AG09319 (cell line): Measurements from ENCODE around the gene GORAB.
A peak's percentile ranks its signal among the peaks of the same experiment; 100 is the strongest.

Experiments used
- DNase-seq: peaks from one replicate; pipeline ENCODE4 v3.0.0-alpha.2; 2010; ENCODE audit warnings: low read depth; ENCODE audit errors: extremely low read depth
- CTCF ChIP-seq: IDR thresholded peaks from 2 replicates; pipeline ENCODE4 v1.5.1; 2011; ENCODE audit warnings: low read depth, mild to moderate bottlenecking, inconsistent platforms, low read length, moderate library complexity

The GORAB gene

DNA sequence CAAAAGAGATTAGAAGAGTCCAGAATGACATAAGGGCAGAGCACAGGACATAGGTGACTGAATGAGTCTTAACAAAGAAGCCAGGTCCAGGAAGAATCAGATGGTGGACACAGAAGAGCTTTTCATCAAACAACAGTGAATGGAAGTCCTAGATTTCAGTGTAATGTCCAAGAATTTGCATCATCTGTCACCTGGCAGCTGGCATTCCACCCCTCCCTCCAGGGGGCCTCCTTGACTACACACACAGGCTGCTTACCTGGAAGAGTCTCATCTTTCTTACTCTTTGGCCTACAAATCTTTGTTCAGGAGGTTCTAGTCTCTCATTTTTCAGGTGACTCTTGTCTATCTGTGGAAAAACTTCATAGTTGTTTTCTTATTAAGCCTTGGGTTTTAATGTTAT, 36.2 kb downstream of the GORAB start:
- TF ChIP-seq CTCF, result no peak
- no peak for DNase-seq

DNA sequence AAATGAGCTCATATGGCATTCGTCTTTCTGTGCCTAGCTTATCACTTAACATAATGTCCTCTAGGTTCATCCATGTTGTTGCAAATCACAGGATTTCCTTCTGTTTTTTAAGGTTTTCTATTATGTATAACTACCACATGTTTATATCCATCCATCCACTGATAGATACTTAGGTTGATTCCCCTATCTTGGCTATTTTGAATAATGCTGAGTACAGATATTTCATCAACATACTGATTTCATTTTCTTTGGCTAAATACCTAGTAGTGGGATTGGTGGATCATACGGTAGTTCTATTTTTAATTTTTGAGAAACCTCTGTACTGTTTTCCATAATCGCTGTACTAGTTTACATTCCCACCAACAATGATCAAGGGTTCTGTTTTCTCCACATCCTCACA, 45.0 kb downstream of the GORAB start:
- no peak for DNase-seq
- no peak for TF ChIP-seq CTCF

DNA sequence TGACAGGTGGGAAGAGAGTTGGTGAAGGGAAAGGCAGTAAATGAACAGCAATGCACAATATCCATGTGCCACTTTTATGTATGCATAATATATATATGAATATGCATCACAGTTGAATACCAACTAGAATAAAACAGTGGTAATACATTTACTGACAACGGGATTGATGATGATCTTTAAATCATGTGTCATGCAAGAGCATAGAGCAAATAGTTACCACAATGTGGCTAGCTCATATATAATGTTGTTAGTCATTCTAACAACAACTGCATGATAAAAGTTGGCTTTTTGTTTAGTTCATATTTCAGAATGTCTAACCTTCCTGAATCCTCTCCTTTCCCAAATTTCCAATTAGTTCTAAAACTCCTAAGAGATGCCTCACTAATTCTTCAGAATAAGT, 46.4 kb downstream of the GORAB start:
- no peak for DNase-seq
- no peak for TF ChIP-seq CTCF

GRCh38 chr1:170580636-170581440, 48.9 kb downstream of the GORAB start:
- no peak for DNase-seq
- TF ChIP-seq CTCF, result no peak

GRCh38 chr1:170583186-170583585, 51.2 kb downstream of the GORAB start:
- no peak for DNase-seq
- TF ChIP-seq CTCF, result no peak

GRCh38 chr1:170586321-170587252, 54.6 kb downstream of the GORAB start:
- peak; percentile 89 for DNase-seq
- TF ChIP-seq CTCF, result no peak

- TF ChIP-seq CTCF, result no peak
- no peak for DNase-seq
Observed at GRCh38 chr1:170587253-170587593, 55.3 kb downstream of the GORAB start.
